ENCODE measurements around the gene ZNF808.

DNA sequence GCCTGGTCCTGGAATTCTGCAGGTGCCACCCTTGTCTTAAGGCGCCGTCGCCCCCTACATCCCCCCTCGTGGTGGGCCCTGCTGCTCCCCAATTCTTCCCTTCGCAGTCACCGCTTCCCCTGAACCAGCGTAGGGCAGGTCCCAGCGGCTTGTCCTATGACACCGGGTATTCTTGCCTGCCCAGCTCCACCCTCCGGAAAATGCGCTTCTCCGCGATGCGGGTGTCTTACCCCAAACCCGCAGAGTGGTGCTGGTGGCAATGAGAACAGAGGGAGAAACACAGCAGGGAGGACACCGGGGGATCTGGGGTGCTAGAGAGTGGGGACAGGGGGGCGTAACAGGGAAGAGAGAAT lies 9.0 kb downstream of the ZNF808 start:
- TF ChIP-seq, protein P1, sequence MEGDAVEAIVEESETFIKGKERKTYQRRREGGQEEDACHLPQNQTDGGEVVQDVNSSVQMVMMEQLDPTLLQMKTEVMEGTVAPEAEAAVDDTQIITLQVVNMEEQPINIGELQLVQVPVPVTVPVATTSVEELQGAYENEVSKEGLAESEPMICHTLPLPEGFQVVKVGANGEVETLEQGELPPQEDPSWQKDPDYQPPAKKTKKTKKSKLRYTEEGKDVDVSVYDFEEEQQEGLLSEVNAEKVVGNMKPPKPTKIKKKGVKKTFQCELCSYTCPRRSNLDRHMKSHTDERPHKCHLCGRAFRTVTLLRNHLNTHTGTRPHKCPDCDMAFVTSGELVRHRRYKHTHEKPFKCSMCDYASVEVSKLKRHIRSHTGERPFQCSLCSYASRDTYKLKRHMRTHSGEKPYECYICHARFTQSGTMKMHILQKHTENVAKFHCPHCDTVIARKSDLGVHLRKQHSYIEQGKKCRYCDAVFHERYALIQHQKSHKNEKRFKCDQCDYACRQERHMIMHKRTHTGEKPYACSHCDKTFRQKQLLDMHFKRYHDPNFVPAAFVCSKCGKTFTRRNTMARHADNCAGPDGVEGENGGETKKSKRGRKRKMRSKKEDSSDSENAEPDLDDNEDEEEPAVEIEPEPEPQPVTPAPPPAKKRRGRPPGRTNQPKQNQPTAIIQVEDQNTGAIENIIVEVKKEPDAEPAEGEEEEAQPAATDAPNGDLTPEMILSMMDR (IDR thresholded peaks at IDR 0.05): no peak
- no peak for TF ChIP-seq POLR2A (IDR thresholded peaks at IDR 0.05)

Measured in tibial nerve (tissue), 3 donors.